ENCODE results near the gene DAB1. TPM values are rescaled to one million over a fixed set of nuclear protein-coding genes. Genes with fewer than 3 reads are reported as not detected.

Gene DAB1
- total RNA-seq, 2 donors from 2014 or later = not detected

DNA sequence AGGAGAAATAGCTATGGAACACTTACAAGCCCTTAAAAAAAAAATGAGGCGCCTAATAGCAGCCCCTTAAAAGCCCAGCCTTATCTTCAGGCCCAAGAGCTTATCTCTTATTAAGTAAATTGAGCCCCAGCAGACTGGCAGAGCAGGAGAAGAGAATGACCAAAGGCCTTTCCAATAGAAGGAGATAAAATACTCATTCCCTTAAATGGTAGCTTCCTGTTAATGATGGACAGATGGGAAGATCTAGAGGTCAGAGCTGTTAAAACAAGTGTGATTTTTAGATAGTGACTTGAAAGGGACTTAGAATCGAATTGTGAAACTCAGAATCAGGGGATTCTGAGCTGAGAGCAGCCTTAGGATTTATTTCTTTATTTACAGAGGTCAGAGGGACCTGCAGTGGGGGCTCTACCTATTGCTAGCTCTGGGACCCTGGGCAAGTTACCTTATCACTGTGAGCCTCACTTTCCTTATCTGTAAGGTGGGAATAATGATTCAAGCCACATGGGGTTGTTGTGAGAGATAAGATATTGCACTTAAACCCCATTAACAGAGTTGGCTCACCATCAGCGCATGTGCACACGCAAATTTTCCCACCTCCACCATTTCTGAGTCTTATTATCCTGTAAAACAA, 356.8 kb downstream of the DAB1 start:
- ATAC-seq (no peak), DNase-seq (ENCODE audit: low spot score) (no peak)
- Mint-ChIP-seq H3K9me3 (no peaks in the 10 kb centered on the region), H3K36me3 (no peaks in the 10 kb centered on the region), H3K4me1 (ENCODE audit: low read depth in 2 of 2) (no peaks in the 10 kb centered on the region), H3K4me3 (no peak overlapping the region), H3K27ac (no peak overlapping the region), H3K27me3 (peaks cover 7% of the 10 kb centered on the region in 2 donors)

DNA sequence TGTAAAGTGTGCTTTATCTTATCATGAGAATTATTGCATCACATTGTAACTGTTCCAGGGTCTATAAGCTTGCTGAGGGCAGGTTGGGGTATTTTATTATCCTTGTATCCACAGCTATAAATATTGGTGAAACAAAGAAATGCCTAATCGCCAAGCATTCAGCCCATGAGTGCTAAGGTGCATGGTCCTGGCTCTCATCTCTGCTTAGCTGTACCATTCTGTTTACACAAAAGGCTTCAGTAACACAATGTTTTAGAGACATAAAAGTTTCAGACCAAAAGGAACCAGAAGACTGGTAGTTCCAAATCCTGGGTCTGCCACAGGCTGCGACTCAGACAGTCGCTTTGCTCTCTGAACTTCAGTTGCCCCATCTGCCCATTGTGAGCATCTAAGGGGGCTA, 358.4 kb downstream of the DAB1 start:
- Mint-ChIP-seq H3K4me3 (no peak overlapping the region), H3K27ac (no peak overlapping the region), H3K27me3 (peaks cover 5 to 7% of the 10 kb centered on the region in 2 donors), H3K36me3 (no peaks in the 10 kb centered on the region), H3K4me1 (ENCODE audit: low read depth in 2 of 2) (no peaks in the 10 kb centered on the region), H3K9me3 (no peaks in the 10 kb centered on the region)
- DNase-seq (ENCODE audit: low spot score) (no peak), ATAC-seq (no peak)

GRCh38 chr1:57064379-57065140, 359.3 kb downstream of the DAB1 start:
- Mint-ChIP-seq H3K9me3 (no peaks in the 10 kb centered on the region), H3K27me3 (peaks cover 5 to 7% of the 10 kb centered on the region in 2 donors), H3K36me3 (no peaks in the 10 kb centered on the region), H3K4me1 (ENCODE audit: low read depth in 2 of 2) (peaks cover 0 to under 1% of the 10 kb centered on the region in 2 donors), H3K27ac (no peak overlapping the region), H3K4me3 (no peak overlapping the region)
- ATAC-seq (no peak), DNase-seq (ENCODE audit: low spot score) (no peak)

DNA sequence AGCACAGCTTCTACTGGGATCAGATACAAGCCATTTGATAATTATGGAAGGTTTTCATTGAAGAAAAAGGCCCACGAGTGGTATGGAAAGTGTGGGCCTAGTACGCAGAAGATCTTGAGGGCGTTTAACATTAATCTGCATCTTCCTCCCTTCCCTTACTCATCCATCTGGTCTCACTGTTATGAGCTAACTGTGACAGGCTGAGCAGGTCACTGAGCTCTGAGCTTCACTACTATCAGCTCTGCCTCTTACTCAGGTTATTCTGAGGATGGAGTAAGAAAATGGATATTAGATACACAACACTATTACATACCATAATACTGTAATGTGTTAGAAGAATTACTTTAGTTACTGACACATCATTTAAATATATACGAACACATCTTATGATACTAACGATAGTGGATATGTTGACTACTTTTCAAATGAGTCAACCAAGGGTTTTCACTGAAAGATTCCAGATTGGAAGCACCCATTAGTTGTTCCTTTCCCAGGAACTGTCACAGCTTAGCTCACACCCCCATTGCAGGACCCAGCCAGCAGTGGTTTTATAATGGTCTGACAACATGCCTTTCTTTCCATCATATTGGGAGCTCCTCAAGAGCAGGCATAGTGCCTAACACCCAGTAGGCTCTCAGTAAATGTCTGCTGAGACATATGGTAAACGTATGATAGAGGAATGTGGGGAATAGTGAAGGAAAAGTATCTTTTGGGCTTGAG, 360.3 kb downstream of the DAB1 start:
- H3K36me3 Mint-ChIP-seq = no peaks in the 10 kb centered on the region
- no peak overlapping the region for H3K27ac Mint-ChIP-seq
- ATAC-seq = no peak

GRCh38 chr1:57061369-57061768, 362.5 kb downstream of the DAB1 start:
- no peak for ATAC-seq
- Mint-ChIP-seq H3K4me1 (ENCODE audit: low read depth in 2 of 2) (peaks cover 0 to 10% of the 10 kb centered on the region in 2 donors), H3K27me3 (peaks cover 0 to 3% of the 10 kb centered on the region in 2 donors), H3K36me3 (no peaks in the 10 kb centered on the region), H3K4me3 (no peak overlapping the region), H3K27ac (no peak overlapping the region), H3K9me3 (no peaks in the 10 kb centered on the region)
- DNase-seq (ENCODE audit: low spot score) = no peak

More for the DNA sequence above, 360.3 kb downstream of the DAB1 start:
- Mint-ChIP-seq H3K4me1 (ENCODE audit: low read depth in 2 of 2) (peaks cover 0 to 8% of the 10 kb centered on the region in 2 donors), H3K9me3 (no peaks in the 10 kb centered on the region), H3K27me3 (peaks cover 0 to 3% of the 10 kb centered on the region in 2 donors), H3K4me3 (no peak overlapping the region)
- no peak for DNase-seq (ENCODE audit: low spot score)

DNA sequence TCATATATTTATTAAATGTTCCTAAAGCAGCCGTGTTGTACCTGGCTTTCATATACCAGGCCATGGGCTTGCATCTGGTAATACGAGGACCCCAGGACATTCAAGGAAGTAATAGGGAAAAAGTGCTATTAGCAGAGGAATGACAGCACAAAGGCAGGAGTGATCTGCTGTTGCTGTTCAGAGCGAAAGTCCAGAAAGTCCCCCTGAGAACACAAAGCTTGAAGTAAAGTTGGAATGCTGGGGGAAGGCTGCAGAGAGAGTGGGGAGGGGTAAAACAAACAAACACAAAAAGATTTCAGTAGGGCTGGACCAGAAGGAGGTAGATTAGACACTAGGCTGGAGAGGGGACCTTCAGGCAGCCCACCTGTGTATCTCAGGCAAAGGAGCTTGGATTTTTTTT, 363.4 kb downstream of the DAB1 start:
- Mint-ChIP-seq H3K9me3 (no peaks in the 10 kb centered on the region), H3K4me3 (no peak overlapping the region), H3K27me3 (no peaks in the 10 kb centered on the region), H3K36me3 (no peaks in the 10 kb centered on the region), H3K27ac (peak overlapping the region in 1 of 2 donors; percentile 16), H3K4me1 (ENCODE audit: low read depth in 2 of 2) (peaks cover 0 to 10% of the 10 kb centered on the region in 2 donors)
- ATAC-seq = no peak
- no peak for DNase-seq (ENCODE audit: low spot score)

- DNase-seq (ENCODE audit: low spot score) (no peak), ATAC-seq (no peak)
- H3K4me1 Mint-ChIP-seq (ENCODE audit: low read depth in 2 of 2) = peaks cover 0 to 10% of the 10 kb centered on the region in 2 donors
- H3K4me3 Mint-ChIP-seq = no peak overlapping the region
- no peaks in the 10 kb centered on the region for H3K36me3 Mint-ChIP-seq
- H3K9me3 Mint-ChIP-seq = no peaks in the 10 kb centered on the region
- no peak overlapping the region for H3K27ac Mint-ChIP-seq
- H3K27me3 Mint-ChIP-seq = no peaks in the 10 kb centered on the region
Measured at GRCh38 chr1:57058652-57059501, 365.0 kb downstream of the DAB1 start.

GRCh38 chr1:57048856-57049255, 375.0 kb downstream of the DAB1 start:
- no peak overlapping the region for H3K4me3 Mint-ChIP-seq
- peaks cover 40 to 52% of the 10 kb centered on the region in 2 donors for H3K27me3 Mint-ChIP-seq
- ATAC-seq (no peak), DNase-seq (ENCODE audit: low spot score) (no peak)
- peaks cover 3% of the 10 kb centered on the region for H3K9me3 Mint-ChIP-seq
- no peaks in the 10 kb centered on the region for H3K36me3 Mint-ChIP-seq
- H3K27ac Mint-ChIP-seq = no peak overlapping the region
- no peaks in the 10 kb centered on the region for H3K4me1 Mint-ChIP-seq (ENCODE audit: low read depth in 2 of 2)

DNA sequence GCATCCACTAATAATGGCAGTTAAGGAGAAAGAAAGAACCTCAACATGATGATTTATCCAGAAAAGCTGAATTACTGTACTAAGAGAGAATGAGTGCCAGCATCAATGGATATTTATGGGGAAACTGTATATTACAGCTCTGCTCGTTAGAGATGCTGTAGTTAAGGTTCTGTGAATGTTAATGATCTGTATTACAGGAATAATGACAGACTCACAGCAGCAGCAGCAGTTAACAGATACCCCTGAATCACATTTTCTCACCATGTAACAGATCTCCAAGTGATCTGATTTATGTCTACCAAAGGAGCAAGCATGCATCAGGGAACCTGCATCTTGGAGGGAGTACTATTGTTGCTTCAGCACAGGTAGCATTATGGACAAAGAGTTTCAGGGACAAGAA, 377.4 kb downstream of the DAB1 start:
- H3K27ac Mint-ChIP-seq = no peak overlapping the region
- no peaks in the 10 kb centered on the region for H3K4me1 Mint-ChIP-seq (ENCODE audit: low read depth in 2 of 2)
- no peak for DNase-seq (ENCODE audit: low spot score)
- no peak for ATAC-seq
- no peak overlapping the region for H3K4me3 Mint-ChIP-seq
- H3K27me3 Mint-ChIP-seq = peaks cover 38 to 49% of the 10 kb centered on the region in 2 donors
- H3K9me3 Mint-ChIP-seq = peaks cover 4% of the 10 kb centered on the region
- no peaks in the 10 kb centered on the region for H3K36me3 Mint-ChIP-seq

- Mint-ChIP-seq H3K9me3 (peaks cover 4% of the 10 kb centered on the region), H3K4me1 (ENCODE audit: low read depth in 2 of 2) (no peaks in the 10 kb centered on the region), H3K36me3 (no peaks in the 10 kb centered on the region), H3K4me3 (no peak overlapping the region), H3K27ac (no peak overlapping the region), H3K27me3 (peaks cover 18 to 35% of the 10 kb centered on the region in 2 donors)
- DNase-seq (ENCODE audit: low spot score) = no peak
- no peak for ATAC-seq
Measured at GRCh38 chr1:57041901-57042300, 382.0 kb downstream of the DAB1 start.

DNA sequence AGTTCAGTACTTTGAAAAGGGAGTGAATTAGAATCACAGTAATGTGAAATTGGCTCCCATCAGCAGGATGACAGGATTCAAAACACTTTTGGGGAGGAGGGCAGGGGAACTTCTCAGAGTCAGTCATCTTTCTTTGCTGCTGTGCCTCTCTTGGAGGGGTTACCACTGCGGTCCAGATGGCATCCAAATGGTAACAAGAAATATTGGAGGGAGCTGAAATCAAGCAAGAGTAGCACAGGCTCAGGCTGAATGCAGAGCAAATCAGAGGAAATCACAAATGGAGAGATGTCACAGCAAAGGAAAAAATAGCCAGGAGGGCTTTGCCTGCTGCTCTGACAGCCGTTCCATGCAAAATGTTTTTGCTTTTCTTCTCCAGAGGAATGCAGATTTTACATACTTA, 383.0 kb downstream of the DAB1 start:
- H3K4me1 Mint-ChIP-seq (ENCODE audit: low read depth in 2 of 2) = peaks cover 0 to 3% of the 10 kb centered on the region in 2 donors
- DNase-seq (ENCODE audit: low spot score) (no peak), ATAC-seq (no peak)
- H3K9me3 Mint-ChIP-seq = peaks cover 8% of the 10 kb centered on the region
- H3K4me3 Mint-ChIP-seq = no peak overlapping the region
- H3K27me3 Mint-ChIP-seq = peaks cover 24 to 42% of the 10 kb centered on the region in 2 donors
- H3K27ac Mint-ChIP-seq = no peak overlapping the region
- H3K36me3 Mint-ChIP-seq = no peaks in the 10 kb centered on the region

GRCh38 chr1:57036641-57037579, 386.9 kb downstream of the DAB1 start:
- Mint-ChIP-seq H3K27ac (no peak overlapping the region), H3K9me3 (peaks cover 4% of the 10 kb centered on the region), H3K27me3 (peaks cover 13 to 26% of the 10 kb centered on the region in 2 donors), H3K4me3 (no peak overlapping the region), H3K4me1 (ENCODE audit: low read depth in 2 of 2) (peaks cover 0 to 3% of the 10 kb centered on the region in 2 donors), H3K36me3 (no peaks in the 10 kb centered on the region)
- DNase-seq (ENCODE audit: low spot score) (no peak), ATAC-seq (no peak)

Data from natural killer cell treated with Interleukin-12 subunit alpha and Interleukin-12 subunit beta and Interleukin-15 and Interleukin-18, amount 100 ng/mL, for 72 hours (primary cell).